ENCODE data around the gene RPL13. TPM values are rescaled to one million over a fixed set of nuclear protein-coding genes. Genes with fewer than 3 reads are reported as not detected.
"Not testable (repeated sequence)": the region's sequence is repeated elsewhere in the genome, so short reads cannot be mapped to it uniquely, and the experiment has no call there.

Gene RPL13
- total RNA-seq, 1 donor from 2014 or later = 1,718 TPM

- no peak for DNase-seq (ENCODE audit: low spot score)
Observed at GRCh38 chr16:89562939-89563338, 2.5 kb downstream of the RPL13 start.

- DNase-seq (ENCODE audit: low spot score) = no peak
Observed at GRCh38 chr16:89563639-89564392, 3.3 kb downstream of the RPL13 start.

GRCh38 chr16:89564476-89565255 is 4.2 kb downstream of the RPL13 start:
- no peak for DNase-seq (ENCODE audit: low spot score)

GRCh38 chr16:89565256-89565505 is 4.7 kb downstream of the RPL13 start:
- DNase-seq (ENCODE audit: low spot score) = no peak

- DNase-seq (ENCODE audit: low spot score) = no peak
Observed at GRCh38 chr16:89565506-89566372, 5.3 kb downstream of the RPL13 start.

- DNase-seq (ENCODE audit: low spot score) = no peak
Observed at GRCh38 chr16:89567656-89568594, 7.4 kb downstream of the RPL13 start.

- no peak for DNase-seq (ENCODE audit: low spot score)
Observed at GRCh38 chr16:89569506-89570341, 9.2 kb downstream of the RPL13 start.

- no peak for DNase-seq (ENCODE audit: low spot score)
Observed at GRCh38 chr16:89570342-89570923, 10.0 kb downstream of the RPL13 start.

GRCh38 chr16:89570983-89571598 is 10.6 kb downstream of the RPL13 start:
- not testable (repeated sequence) for DNase-seq (ENCODE audit: low spot score)

GRCh38 chr16:89571636-89572035 is 11.2 kb downstream of the RPL13 start:
- DNase-seq (ENCODE audit: low spot score) = no peak

- DNase-seq (ENCODE audit: low spot score) = no peak
Observed at GRCh38 chr16:89572073-89572484, 11.6 kb downstream of the RPL13 start.

- DNase-seq (ENCODE audit: low spot score) = no peak
Observed at GRCh38 chr16:89572485-89573205, 12.2 kb downstream of the RPL13 start.

- no peak for DNase-seq (ENCODE audit: low spot score)
Observed at GRCh38 chr16:89573826-89574680, 13.6 kb downstream of the RPL13 start.

- no peak for DNase-seq (ENCODE audit: low spot score)
Observed at GRCh38 chr16:89574681-89575246, 14.3 kb downstream of the RPL13 start.

GRCh38 chr16:89575247-89576152 is 15.0 kb downstream of the RPL13 start, which contains the start of gene CPNE7:
CPNE7 (plus strand) TSS chr16:89575758; CDS start chr16:89575898, 140 bp downstream.
- no peak for DNase-seq (ENCODE audit: low spot score)

Data from mesenteric fat pad (tissue), 1 donor.